ENCODE results near the gene JAG1. TPM values are rescaled to one million over a fixed set of nuclear protein-coding genes. Genes with fewer than 3 reads are reported as not detected.

The JAG1 gene
- total RNA-seq, 1 donor = 5.4 TPM

GRCh38 chr20:10699941-10700340 is 26.1 kb upstream of the JAG1 start:
- DNase-seq (ENCODE audit: low read depth in 2 of 3, low spot score in 2 of 3) = no peak

- DNase-seq (ENCODE audit: low read depth in 2 of 3, low spot score in 2 of 3) = no peak
These were observed 25.7 kb upstream of the JAG1 start for GRCh38 chr20:10699489-10699888.

- DNase-seq (ENCODE audit: low read depth in 2 of 3, low spot score in 2 of 3) = peak in 1 of 3 donors; percentile 24
These were observed 22.9 kb upstream of the JAG1 start for GRCh38 chr20:10696650-10697049.

GRCh38 chr20:10689385-10689784 is 15.6 kb upstream of the JAG1 start:
- no peak for DNase-seq (ENCODE audit: low read depth in 2 of 3, low spot score in 2 of 3)

GRCh38 chr20:10687895-10688294 is 14.1 kb upstream of the JAG1 start:
- DNase-seq (ENCODE audit: low read depth in 2 of 3, low spot score in 2 of 3) = no peak

GRCh38 chr20:10686356-10687133 is 12.7 kb upstream of the JAG1 start:
- no peak for DNase-seq (ENCODE audit: low read depth in 2 of 3, low spot score in 2 of 3)

GRCh38 chr20:10683537-10683936 is 9.7 kb upstream of the JAG1 start:
- DNase-seq (ENCODE audit: low read depth in 2 of 3, low spot score in 2 of 3) = no peak

- no peak for DNase-seq (ENCODE audit: low read depth in 2 of 3, low spot score in 2 of 3)
These were observed 9.1 kb upstream of the JAG1 start for GRCh38 chr20:10682939-10683338.

GRCh38 chr20:10681494-10681893 is 7.7 kb upstream of the JAG1 start:
- DNase-seq (ENCODE audit: low read depth in 2 of 3, low spot score in 2 of 3) = no peak

GRCh38 chr20:10680571-10680970 is 6.8 kb upstream of the JAG1 start:
- DNase-seq (ENCODE audit: low read depth in 2 of 3, low spot score in 2 of 3) = no peak

GRCh38 chr20:10679269-10679668 is 5.5 kb upstream of the JAG1 start:
- DNase-seq (ENCODE audit: low read depth in 2 of 3, low spot score in 2 of 3) = no peak

- peak in 1 of 3 donors; percentile 35 for DNase-seq (ENCODE audit: low read depth in 2 of 3, low spot score in 2 of 3)
These were observed 2.7 kb upstream of the JAG1 start for GRCh38 chr20:10676518-10676917.

GRCh38 chr20:10675450-10675848 is 1.6 kb upstream of the JAG1 start:
- DNase-seq (ENCODE audit: low read depth in 2 of 3, low spot score in 2 of 3) = no peak

- peak in 2 of 3 donors; percentile 74 to 78 for DNase-seq (ENCODE audit: low read depth in 2 of 3, low spot score in 2 of 3)
These were observed 1.1 kb upstream of the JAG1 start for GRCh38 chr20:10674684-10675449.

- peak in 1 of 3 donors; percentile 23 for DNase-seq (ENCODE audit: low read depth in 2 of 3, low spot score in 2 of 3)
These were observed 490 bp downstream of the JAG1 start for GRCh38 chr20:10673176-10673841.

- peak in 2 of 3 donors; percentile 60 to 86 for DNase-seq (ENCODE audit: low read depth in 2 of 3, low spot score in 2 of 3)
These were observed 1.1 kb downstream of the JAG1 start for GRCh38 chr20:10672624-10673127.

GRCh38 chr20:10671919-10672623 is 1.7 kb downstream of the JAG1 start:
- peak in 1 of 3 donors; percentile 29 for DNase-seq (ENCODE audit: low read depth in 2 of 3, low spot score in 2 of 3)

- peak in 2 of 3 donors; percentile 91 to 92 for DNase-seq (ENCODE audit: low read depth in 2 of 3, low spot score in 2 of 3)
These were observed 2.4 kb downstream of the JAG1 start for GRCh38 chr20:10671221-10671918.

- no peak for DNase-seq (ENCODE audit: low read depth in 2 of 3, low spot score in 2 of 3)
These were observed 3.1 kb downstream of the JAG1 start for GRCh38 chr20:10670501-10671220.

Measured in hematopoietic multipotent progenitor cell (in vitro differentiated cells).